Breast epithelium (tissue), 3 donors: ENCODE measurements around the gene KCNG1.

Source experiments
- POLR2A ChIP-seq: fragments of 450-650 bp; IDR thresholded peaks from one replicate; pipeline ENCODE4 v1.6.1; 2016; ENCODE audit warnings: antibody characterized with exemption, mild to moderate bottlenecking, moderate library complexity
- POLR2AphosphoS5 ChIP-seq, 3 donors: sonication (generic); formaldehyde crosslinking; IDR thresholded peaks; one replicate each; pipeline ENCODE4 v1.6.1; 2017; ENCODE audit warnings: antibody characterized with exemption in 3 of 3
- TF ChIP-seq, protein P1 (sequence below), 3 donors: fragments of 450-650 bp; IDR thresholded peaks; one replicate each; pipeline ENCODE4 v1.5.1; 2016 to 2017; ENCODE audit warnings: antibody characterized with exemption in 3 of 3, mild to moderate bottlenecking in 3 of 3, moderate library complexity in 3 of 3

DNA sequence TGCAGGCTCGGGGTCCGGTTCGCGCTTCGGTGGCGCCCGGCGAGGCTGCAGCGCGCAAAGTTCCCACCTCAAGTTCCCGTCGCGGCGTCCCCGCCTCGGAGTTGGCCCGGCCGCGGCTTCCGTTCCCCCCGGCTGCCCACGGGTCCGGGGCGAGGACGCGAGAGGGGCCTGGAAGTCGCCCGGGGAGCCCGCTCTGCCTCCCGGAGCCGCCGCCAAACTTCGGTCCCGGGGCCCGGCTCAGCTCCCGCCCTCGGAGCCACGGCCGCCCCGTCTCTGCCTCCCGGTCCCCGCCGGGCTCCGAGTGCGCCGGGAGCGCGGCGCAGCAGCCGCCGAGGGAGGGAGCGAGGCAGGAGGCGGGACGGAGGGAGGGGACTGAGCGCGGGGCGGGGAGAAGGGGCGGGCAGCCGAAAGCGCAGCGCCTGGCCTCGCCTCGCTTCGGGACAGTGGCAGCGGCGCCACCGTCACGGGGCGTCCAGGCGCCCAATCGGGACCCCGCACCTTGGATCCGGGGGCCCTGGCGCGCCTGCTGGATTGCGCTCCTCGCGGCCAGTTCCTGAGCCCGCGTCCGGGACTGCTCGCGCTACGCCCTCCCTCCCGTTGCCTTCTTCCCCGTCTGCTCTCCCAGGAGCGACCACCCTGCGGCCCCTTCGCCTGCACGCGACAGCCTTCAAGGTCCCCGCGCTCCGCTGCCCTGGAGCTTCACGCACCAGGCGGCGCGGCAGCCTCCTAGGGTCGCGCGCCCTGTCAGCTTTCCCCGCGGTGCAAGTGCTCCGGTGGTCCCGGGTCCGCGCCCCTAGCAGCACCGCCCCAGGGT, at the start of gene KCNG1:
- TF ChIP-seq POLR2AphosphoS5 (IDR thresholded peaks at IDR 0.05) (no peak), POLR2A (no peak)
- TF ChIP-seq, protein P1, sequence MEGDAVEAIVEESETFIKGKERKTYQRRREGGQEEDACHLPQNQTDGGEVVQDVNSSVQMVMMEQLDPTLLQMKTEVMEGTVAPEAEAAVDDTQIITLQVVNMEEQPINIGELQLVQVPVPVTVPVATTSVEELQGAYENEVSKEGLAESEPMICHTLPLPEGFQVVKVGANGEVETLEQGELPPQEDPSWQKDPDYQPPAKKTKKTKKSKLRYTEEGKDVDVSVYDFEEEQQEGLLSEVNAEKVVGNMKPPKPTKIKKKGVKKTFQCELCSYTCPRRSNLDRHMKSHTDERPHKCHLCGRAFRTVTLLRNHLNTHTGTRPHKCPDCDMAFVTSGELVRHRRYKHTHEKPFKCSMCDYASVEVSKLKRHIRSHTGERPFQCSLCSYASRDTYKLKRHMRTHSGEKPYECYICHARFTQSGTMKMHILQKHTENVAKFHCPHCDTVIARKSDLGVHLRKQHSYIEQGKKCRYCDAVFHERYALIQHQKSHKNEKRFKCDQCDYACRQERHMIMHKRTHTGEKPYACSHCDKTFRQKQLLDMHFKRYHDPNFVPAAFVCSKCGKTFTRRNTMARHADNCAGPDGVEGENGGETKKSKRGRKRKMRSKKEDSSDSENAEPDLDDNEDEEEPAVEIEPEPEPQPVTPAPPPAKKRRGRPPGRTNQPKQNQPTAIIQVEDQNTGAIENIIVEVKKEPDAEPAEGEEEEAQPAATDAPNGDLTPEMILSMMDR (IDR thresholded peaks at IDR 0.05): no peak
